ENCODE measurements around the gene PLS3. TPM values are rescaled to one million over a fixed set of nuclear protein-coding genes. Genes with fewer than 3 reads are reported as not detected.

PLS3 gene
- total RNA-seq, 4 donors from 2014 or later, result 4.5 to 160 (median 21.9) TPM

DNA sequence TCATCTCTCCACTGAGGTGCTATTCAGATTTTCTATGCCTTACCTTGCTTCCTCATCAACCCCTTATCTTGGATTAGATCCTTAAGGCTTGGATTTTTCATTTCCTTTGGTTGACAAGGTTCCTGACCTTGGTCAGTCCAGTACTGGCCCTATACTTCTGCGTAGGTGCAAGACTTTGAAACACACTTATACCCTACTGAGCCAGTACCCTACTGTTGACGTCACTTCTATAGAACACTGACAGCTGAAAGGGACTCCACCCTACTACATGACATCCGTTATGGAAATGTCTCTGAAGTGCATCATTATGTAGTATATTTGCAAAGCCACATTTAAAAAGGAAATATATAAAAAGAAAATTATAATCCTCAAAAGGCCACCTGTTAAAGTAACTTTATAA is 12.0 kb upstream of the PLS3 start:
- Histone ChIP-seq H3K9me3 (no peaks in the 10 kb centered on the region), H3K4me1 (no peaks in the 10 kb centered on the region), H3K4me3 (no peak overlapping the region), H3K27ac (no peak overlapping the region), H3K36me3 (no peaks in the 10 kb centered on the region), H3K27me3 (no peaks in the 10 kb centered on the region)
- in situ Hi-C loops (cut with MboI; ENCODE audit: low pct_ligation_motif_present in 1 of 4, low pct_unique_long_range_greater_than_20kb in 1 of 4, low sequenced_read_pairs in 3 of 4), result no loop called here
- no peak for DNase-seq
- intact Hi-C loops (cut with DNase I; ENCODE audit: low total_unique reads), result no loop called here
- WGBS, 2 donors (ENCODE audit: low coverage in 1 of 2), result 53 to 82% methylated on average over 3 of the region's 3 CpGs
- TF ChIP-seq POLR2A (IDR thresholded peaks at IDR 0.05) (no peak), EP300 (IDR thresholded peaks at IDR 0.05; ENCODE audit: low read depth) (no peak), POLR2AphosphoS5 (IDR thresholded peaks at IDR 0.05) (no peak)
- TF ChIP-seq, protein P1, sequence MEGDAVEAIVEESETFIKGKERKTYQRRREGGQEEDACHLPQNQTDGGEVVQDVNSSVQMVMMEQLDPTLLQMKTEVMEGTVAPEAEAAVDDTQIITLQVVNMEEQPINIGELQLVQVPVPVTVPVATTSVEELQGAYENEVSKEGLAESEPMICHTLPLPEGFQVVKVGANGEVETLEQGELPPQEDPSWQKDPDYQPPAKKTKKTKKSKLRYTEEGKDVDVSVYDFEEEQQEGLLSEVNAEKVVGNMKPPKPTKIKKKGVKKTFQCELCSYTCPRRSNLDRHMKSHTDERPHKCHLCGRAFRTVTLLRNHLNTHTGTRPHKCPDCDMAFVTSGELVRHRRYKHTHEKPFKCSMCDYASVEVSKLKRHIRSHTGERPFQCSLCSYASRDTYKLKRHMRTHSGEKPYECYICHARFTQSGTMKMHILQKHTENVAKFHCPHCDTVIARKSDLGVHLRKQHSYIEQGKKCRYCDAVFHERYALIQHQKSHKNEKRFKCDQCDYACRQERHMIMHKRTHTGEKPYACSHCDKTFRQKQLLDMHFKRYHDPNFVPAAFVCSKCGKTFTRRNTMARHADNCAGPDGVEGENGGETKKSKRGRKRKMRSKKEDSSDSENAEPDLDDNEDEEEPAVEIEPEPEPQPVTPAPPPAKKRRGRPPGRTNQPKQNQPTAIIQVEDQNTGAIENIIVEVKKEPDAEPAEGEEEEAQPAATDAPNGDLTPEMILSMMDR (IDR thresholded peaks at IDR 0.05), result no peak

DNA sequence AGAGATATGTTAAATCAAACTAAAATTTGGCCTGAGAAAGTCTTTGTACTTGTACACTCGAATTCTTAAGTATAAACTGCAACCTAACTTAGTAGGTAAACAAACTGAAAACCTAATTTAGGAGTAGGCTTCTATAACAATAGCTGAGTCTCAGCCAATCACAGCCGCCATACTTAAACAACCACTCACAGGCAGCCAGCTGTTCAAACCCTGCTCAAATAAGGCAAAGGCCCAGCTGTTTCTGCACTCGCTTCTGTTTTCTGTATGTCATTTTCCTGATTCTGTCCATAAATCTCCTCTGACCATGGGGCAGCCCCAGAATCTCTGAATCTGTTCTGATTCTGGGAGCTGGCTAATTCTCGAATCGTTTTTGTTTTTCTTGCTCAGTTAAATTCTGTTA is 7.8 kb upstream of the PLS3 start:
- in situ Hi-C loops (cut with MboI; ENCODE audit: low pct_ligation_motif_present in 1 of 4, low pct_unique_long_range_greater_than_20kb in 1 of 4, low sequenced_read_pairs in 3 of 4) (no loop called here), intact Hi-C loops (cut with DNase I; ENCODE audit: low total_unique reads) (no loop called here)
- H3K27me3 ChIP-seq, result no peaks in the 10 kb centered on the region
- H3K9me3 ChIP-seq, result no peaks in the 10 kb centered on the region
- DNase-seq, result no peak
- TF ChIP-seq POLR2AphosphoS5 (IDR thresholded peaks at IDR 0.05) (no peak), EP300 (IDR thresholded peaks at IDR 0.05; ENCODE audit: low read depth) (no peak), POLR2A (IDR thresholded peaks at IDR 0.05) (no peak)
- TF ChIP-seq, protein P1 (IDR thresholded peaks at IDR 0.05), result no peak
- no peak overlapping the region for H3K4me3 ChIP-seq
- no peaks in the 10 kb centered on the region for H3K36me3 ChIP-seq
- H3K27ac ChIP-seq, result no peak overlapping the region
- WGBS, 2 donors (ENCODE audit: low coverage in 1 of 2), result 44 to 58% methylated on average over 1 to 5 of the region's 5 CpGs
- H3K4me1 ChIP-seq, result no peaks in the 10 kb centered on the region

DNA sequence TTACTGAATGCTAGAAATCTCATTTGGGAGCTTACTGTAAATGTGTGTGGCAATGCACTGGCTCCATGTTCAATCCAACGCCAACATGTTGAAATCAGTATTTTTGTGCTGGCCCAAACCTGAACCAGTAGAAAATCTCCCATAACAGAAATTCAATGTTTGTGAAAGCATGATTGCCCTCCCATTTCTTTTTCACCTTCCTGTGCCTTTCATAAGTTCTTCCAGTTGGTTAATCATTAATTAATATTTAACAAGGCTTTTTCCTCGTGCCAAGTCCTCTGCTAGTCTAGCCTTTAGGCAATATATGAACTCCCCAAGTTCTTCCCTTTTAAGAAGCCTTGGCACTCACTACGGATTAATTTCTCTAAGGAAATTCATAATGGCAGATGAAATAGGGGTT is 1.3 kb upstream of the PLS3 start:
- in situ Hi-C loops (cut with MboI; ENCODE audit: low pct_ligation_motif_present in 1 of 4, low pct_unique_long_range_greater_than_20kb in 1 of 4, low sequenced_read_pairs in 3 of 4), result no loop called here
- Histone ChIP-seq H3K36me3 (no peaks in the 10 kb centered on the region), H3K4me3 (no peak overlapping the region), H3K27ac (peak overlapping the region in 1 of 4 donors; percentile 86), H3K9me3 (no peaks in the 10 kb centered on the region), H3K4me1 (no peaks in the 10 kb centered on the region), H3K27me3 (no peaks in the 10 kb centered on the region)
- DNase-seq, result no peak
- WGBS, 2 donors (ENCODE audit: low coverage in 1 of 2), result 41 to 60% methylated on average over 1 to 3 of the region's 3 CpGs
- TF ChIP-seq, protein P1 (IDR thresholded peaks at IDR 0.05), result no peak
- TF ChIP-seq POLR2A (IDR thresholded peaks at IDR 0.05) (no peak), POLR2AphosphoS5 (IDR thresholded peaks at IDR 0.05) (no peak), EP300 (IDR thresholded peaks at IDR 0.05; ENCODE audit: low read depth) (no peak)
- intact Hi-C loops (cut with DNase I; ENCODE audit: low total_unique reads), result no loop called here

DNA sequence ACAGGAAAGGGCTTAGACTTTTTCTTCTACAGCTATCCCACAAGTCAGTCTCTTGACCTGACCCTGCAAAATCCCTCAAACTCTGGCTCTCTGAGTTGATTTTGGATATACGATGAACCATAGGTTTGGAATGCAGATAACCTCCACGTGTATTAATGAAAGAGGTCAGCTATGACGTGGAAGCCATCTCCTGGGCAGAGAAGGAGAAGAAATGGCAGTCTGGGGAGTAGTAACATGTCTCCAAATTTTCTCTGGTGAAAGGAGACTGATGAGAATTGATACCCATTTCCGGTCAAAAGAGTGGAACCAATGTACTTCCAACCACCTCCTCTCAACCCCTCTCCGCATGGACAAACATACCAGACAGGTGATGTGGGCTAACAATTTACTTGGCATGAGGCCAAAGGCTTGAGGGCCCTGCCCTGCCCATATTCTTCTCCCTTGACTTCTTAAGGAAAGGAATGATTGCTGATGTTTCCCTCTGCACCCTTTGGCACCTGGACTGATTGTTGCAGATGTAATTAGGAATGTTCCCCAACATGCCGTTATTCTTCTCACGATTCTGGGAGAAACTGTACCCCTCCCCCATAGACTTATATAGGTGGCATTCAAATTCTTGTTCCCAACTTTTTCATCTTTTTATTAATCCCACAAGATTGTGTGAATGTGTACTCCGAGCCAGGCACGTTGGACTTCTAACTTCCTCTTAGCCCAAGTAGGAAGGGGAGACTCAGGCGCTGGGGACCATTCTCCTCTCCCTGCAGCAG is 580 bp upstream of the PLS3 start:
- H3K27ac ChIP-seq, result peak overlapping the region; percentile 83 to 89 (median 88)
- no peaks in the 10 kb centered on the region for H3K27me3 ChIP-seq
- no peaks in the 10 kb centered on the region for H3K36me3 ChIP-seq
- intact Hi-C loops (cut with DNase I; ENCODE audit: low total_unique reads) (no loop called here), in situ Hi-C loops (cut with MboI; ENCODE audit: low pct_ligation_motif_present in 1 of 4, low pct_unique_long_range_greater_than_20kb in 1 of 4, low sequenced_read_pairs in 3 of 4) (no loop called here)
- no peaks in the 10 kb centered on the region for H3K4me1 ChIP-seq
- DNase-seq, result no peak
- 31 to 100% methylated on average over 1 to 10 of the region's 10 CpGs for WGBS, 2 donors (ENCODE audit: low coverage in 1 of 2)
- no peaks in the 10 kb centered on the region for H3K9me3 ChIP-seq
- TF ChIP-seq EP300 (IDR thresholded peaks at IDR 0.05; ENCODE audit: low read depth), result no peak
- peak overlapping the region; percentile 1 to 64 (median 52) for H3K4me3 ChIP-seq

Measured in transverse colon (tissue), 4 donors.